Nucleus accumbens (tissue), 56 donors: ENCODE measurements around the gene SRBD1.
"Not testable (repeated sequence)": the region's sequence is repeated elsewhere in the genome, so short reads cannot be mapped to it uniquely, and the experiment has no call there.

Experiments
- DNase-seq, 56 donors: peaks; one replicate each; lab custom pipeline; 2025; lab: John Stamatoyannopoulos, UW

Gene SRBD1

GRCh38 chr2:45436456-45436855 is 174.6 kb downstream of the SRBD1 start:
- no peak for DNase-seq

GRCh38 chr2:45435316-45435715 is 175.8 kb downstream of the SRBD1 start:
- DNase-seq = no peak

GRCh38 chr2:45433363-45433762 is 177.7 kb downstream of the SRBD1 start:
- no peak for DNase-seq

GRCh38 chr2:45432406-45432805 is 178.7 kb downstream of the SRBD1 start:
- no peak for DNase-seq

- DNase-seq = not testable (repeated sequence)
These were observed 185.0 kb downstream of the SRBD1 start for GRCh38 chr2:45426025-45426424.

- no peak for DNase-seq
These were observed 188.1 kb downstream of the SRBD1 start for GRCh38 chr2:45422921-45423320.

- DNase-seq = no peak
These were observed 192.5 kb downstream of the SRBD1 start for GRCh38 chr2:45418532-45418931.

- no peak for DNase-seq
These were observed 195.4 kb downstream of the SRBD1 start for GRCh38 chr2:45415534-45416123.

GRCh38 chr2:45412754-45413379 is 198.2 kb downstream of the SRBD1 start:
- no peak for DNase-seq

GRCh38 chr2:45409677-45410076 is 201.4 kb downstream of the SRBD1 start:
- no peak for DNase-seq

- DNase-seq = no peak
These were observed 204.4 kb downstream of the SRBD1 start for GRCh38 chr2:45406621-45407020.

- no peak for DNase-seq
These were observed 206.2 kb downstream of the SRBD1 start for GRCh38 chr2:45404807-45405297.

- no peak for DNase-seq
These were observed 208.0 kb downstream of the SRBD1 start for GRCh38 chr2:45403036-45403435.

- peak in 4 of 56 donors; percentile 1 to 8 (median 2) for DNase-seq
These were observed 209.6 kb downstream of the SRBD1 start for GRCh38 chr2:45401431-45401922.

- DNase-seq = no peak
These were observed 211.9 kb downstream of the SRBD1 start for GRCh38 chr2:45399040-45399784.

GRCh38 chr2:45397292-45397691 is 213.8 kb downstream of the SRBD1 start:
- DNase-seq = no peak

GRCh38 chr2:45396671-45397070 is 214.4 kb downstream of the SRBD1 start:
- no peak for DNase-seq

GRCh38 chr2:45394842-45395241 is 216.2 kb downstream of the SRBD1 start:
- DNase-seq = no peak

- DNase-seq = no peak
These were observed 216.9 kb downstream of the SRBD1 start for GRCh38 chr2:45394216-45394615.

- DNase-seq = no peak
These were observed 219.2 kb downstream of the SRBD1 start for GRCh38 chr2:45391866-45392265.

GRCh38 chr2:45390861-45391260 is 220.2 kb downstream of the SRBD1 start:
- DNase-seq = no peak

- DNase-seq = no peak
These were observed 220.6 kb downstream of the SRBD1 start for GRCh38 chr2:45390441-45390840.
